ENCODE results near the gene REV1. TPM values are rescaled to one million over a fixed set of nuclear protein-coding genes. Genes with fewer than 3 reads are reported as not detected.

The REV1 gene
- total and polyA plus RNA-seq, 9 of the 15 experiments (the other 6 are each of a cell fraction or from before 2014, with no cell fraction given): 12.8 to 54.4 (median 29.6) TPM

GRCh38 chr2:99401841-99402240, 88.0 kb downstream of the REV1 start:
- POLR2A ChIA-PET: no interaction called here
- no peak overlapping the region for H3K4me2 ChIP-seq (ENCODE audit: insufficient read depth, low read length)
- no peak overlapping the region for H2AFZ ChIP-seq (ENCODE audit: low read depth, low read length)
- DNase-seq (ENCODE audit: extremely low read depth in 1 of 4, low spot score in 3 of 4) (no peak), FAIRE-seq (no peak), ATAC-seq (no peak)
- CTCF ChIA-PET (ENCODE audit: low intra/inter-chr PET ratio): no interaction called here
- intact Hi-C loops (cut with micrococcal nuclease) (no loop called here), in situ Hi-C loops (cut with MboI) (no loop called here)
- TF ChIP-seq ATF6 (CRISPR knock-in tag; IDR thresholded peaks at IDR 0.05): no peak
- peak; percentile 16; the same call in 1 of the 2 replicates for TF ChIP-seq POLR2AphosphoS5 (IDR thresholded peaks at IDR 0.05; ENCODE audit: control insufficient read depth, insufficient read depth, low read depth, low read length)
- 0 out of 2 replicates have a peak, but pooled peaks have one; percentile 36 for TF ChIP-seq POLR2A (conservative IDR thresholded peaks at IDR 0.05)
- peak; percentile 54; the same call in 1 of the 2 replicates for TF ChIP-seq POLR2AphosphoS2 (IDR thresholded peaks at IDR 0.05; ENCODE audit: low read length)
- TF ChIP-seq MBD2 (IDR thresholded peaks at IDR 0.05; ENCODE audit: borderline replicate concordance, low read depth): no peak
- no peak overlapping the region for H3K27ac ChIP-seq (ENCODE audit: extremely low read depth, low read depth, low read length)
- WGBS (ENCODE audit: insufficient coverage, low coverage, missing lambda C conversion rate): 87% methylated on average over 4 of the region's 4 CpGs
- no peak overlapping the region for H3K4me3 ChIP-seq
- no peaks in the 10 kb centered on the region for H4K20me1 ChIP-seq (replicated peaks; ENCODE audit: control insufficient read depth, insufficient read depth, low read length)
- no TSS peak for BruUV-seq (replicated peaks)
- H3K9ac ChIP-seq (ENCODE audit: insufficient read depth in 1 of 2, low read depth in 2 of 2, low read length in 2 of 2): no peak overlapping the region
- no peaks in the 10 kb centered on the region for H3K79me2 ChIP-seq (ENCODE audit: control insufficient read depth, insufficient read depth, low read length)
- H3K9me3 ChIP-seq (replicated peaks; ENCODE audit: control insufficient read depth, insufficient read depth, low read depth, low read length): no peaks in the 10 kb centered on the region
- no peaks in the 10 kb centered on the region for H3K27me3 ChIP-seq (ENCODE audit: control insufficient read depth in 2 of 2, insufficient read depth in 2 of 2, low read length in 2 of 2)
- H3K36me3 ChIP-seq (ENCODE audit: control insufficient read depth, insufficient read depth, low read length): peaks cover 99% of the 10 kb centered on the region
- H3K9me1 ChIP-seq (ENCODE audit: control insufficient read depth, insufficient read depth, low read length): no peaks in the 10 kb centered on the region
- no peaks in the 10 kb centered on the region for H3K4me1 ChIP-seq (replicated peaks in 1 of 2; ENCODE audit: control insufficient read depth in 2 of 2, insufficient read depth in 2 of 2, low read length in 2 of 2)
